Choroid plexus epithelial cell (primary cell): ENCODE results near the gene GPR75.

Source experiments
- DNase-seq: peaks from one replicate; pipeline ENCODE4 v3.0.0-alpha.2; 2010; ENCODE audit warnings: low read depth
- H3K4me3 ChIP-seq: 2 replicates; pipeline ENCODE4 v1.5.1; 2011; ENCODE audit warnings: low read depth, mild to moderate bottlenecking, control low read depth, low read length, moderate library complexity
- TF ChIP-seq, protein P1 (sequence below): conservative IDR thresholded peaks from 2 replicates; pipeline ENCODE4 v1.5.1; 2011; ENCODE audit warnings: low read depth, mild to moderate bottlenecking, control low read depth, inconsistent platforms, low read length, moderate library complexity

GPR75 gene

DNA sequence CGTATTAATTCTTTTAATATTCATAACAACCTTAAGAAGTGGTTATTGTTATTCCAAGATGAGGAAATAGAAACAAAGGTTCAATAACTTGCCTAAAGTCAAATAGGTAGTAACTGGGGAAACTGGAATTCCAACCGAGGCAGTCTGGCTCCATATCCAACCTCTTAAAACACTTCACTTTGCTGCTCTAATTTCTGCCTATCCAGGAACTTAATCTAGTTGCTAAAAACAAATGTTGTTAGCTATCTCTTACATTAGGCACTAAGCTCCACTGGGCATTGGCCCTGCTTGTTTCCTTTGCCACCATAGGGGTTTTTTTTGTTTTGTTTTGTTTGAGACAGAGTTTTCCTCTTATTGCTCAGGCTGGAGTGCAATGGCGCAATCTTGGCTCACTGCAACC lies 48.2 kb downstream of the GPR75 start:
- TF ChIP-seq, protein P1, sequence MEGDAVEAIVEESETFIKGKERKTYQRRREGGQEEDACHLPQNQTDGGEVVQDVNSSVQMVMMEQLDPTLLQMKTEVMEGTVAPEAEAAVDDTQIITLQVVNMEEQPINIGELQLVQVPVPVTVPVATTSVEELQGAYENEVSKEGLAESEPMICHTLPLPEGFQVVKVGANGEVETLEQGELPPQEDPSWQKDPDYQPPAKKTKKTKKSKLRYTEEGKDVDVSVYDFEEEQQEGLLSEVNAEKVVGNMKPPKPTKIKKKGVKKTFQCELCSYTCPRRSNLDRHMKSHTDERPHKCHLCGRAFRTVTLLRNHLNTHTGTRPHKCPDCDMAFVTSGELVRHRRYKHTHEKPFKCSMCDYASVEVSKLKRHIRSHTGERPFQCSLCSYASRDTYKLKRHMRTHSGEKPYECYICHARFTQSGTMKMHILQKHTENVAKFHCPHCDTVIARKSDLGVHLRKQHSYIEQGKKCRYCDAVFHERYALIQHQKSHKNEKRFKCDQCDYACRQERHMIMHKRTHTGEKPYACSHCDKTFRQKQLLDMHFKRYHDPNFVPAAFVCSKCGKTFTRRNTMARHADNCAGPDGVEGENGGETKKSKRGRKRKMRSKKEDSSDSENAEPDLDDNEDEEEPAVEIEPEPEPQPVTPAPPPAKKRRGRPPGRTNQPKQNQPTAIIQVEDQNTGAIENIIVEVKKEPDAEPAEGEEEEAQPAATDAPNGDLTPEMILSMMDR = no peak
- H3K4me3 ChIP-seq = no peak overlapping the region
- DNase-seq = no peak
